B cell (primary cell): ENCODE data around the gene TBC1D32. TPM values are rescaled to one million over a fixed set of nuclear protein-coding genes. Genes with fewer than 3 reads are reported as not detected.

Source experiments
- ATAC-seq: fragments of 200-7000 bp; cut with Tn5 transposase; one replicate; pipeline ENCODE4 v1.10.0; 2021; ENCODE audit warnings: low read depth, mild to moderate bottlenecking, moderate number of reproducible peaks, moderate library complexity
- CTCF ChIA-PET: fragments of 350-600 bp; sonication (Branson Sonifier 250); formaldehyde crosslinking; loops from one replicate; lab custom pipeline; 2021; ENCODE audit warnings: antibody characterized with exemption, inconsistent platforms; lab: Charles Lee
- POLR2A ChIA-PET: fragments of 350-600 bp; sonication (Branson Sonifier 250); formaldehyde crosslinking; loops from one replicate; lab custom pipeline; 2021; ENCODE audit warnings: antibody characterized with exemption; lab: Charles Lee
- DNase-seq: peaks from one replicate; pipeline ENCODE4 v3.0.0; 2013
- H2AFZ ChIP-seq: 2 replicates; pipeline ENCODE4 v1.6.1; 2012; ENCODE audit warnings: mild to moderate bottlenecking, low read depth, low read length; ENCODE audit not compliant: insufficient read depth, poor library complexity, severe bottlenecking
- H3K27ac ChIP-seq, 2 donors: 1 replicate in 1 of 2; 2 replicates in 1 of 2; pipeline ENCODE4 v1.5.1; 2012 to 2013; ENCODE audit warnings: low read length in 2 of 2, mild to moderate bottlenecking in 2 of 2, moderate library complexity in 1 of 2
- H3K27me3 ChIP-seq, 4 experiments: fragments of 200-600 bp in 1 of 4; sonication (generic) in 1 of 4; replicated peaks in 1 of 4; 1 replicate in 2 of 4; 2 replicates in 2 of 4; pipeline versions ENCODE4 v1.6.1 to v1.7.0; 2013 to 2016; ENCODE audit warnings: low read length in 3 of 4, mild to moderate bottlenecking in 2 of 4, mixed read lengths in 1 of 4, moderate library complexity in 1 of 4; ENCODE audit not compliant: insufficient read depth in 4 of 4, control insufficient read depth in 3 of 4; ENCODE audit errors: control extremely low read depth in 1 of 4
- H3K36me3 ChIP-seq, 2 experiments: replicated peaks in 1 of 2; 1 replicate in 1 of 2; 2 replicates in 1 of 2; pipeline versions ENCODE4 v1.6.1 to v1.7.1; 2013; ENCODE audit warnings: low read length in 1 of 2; ENCODE audit not compliant: insufficient read depth in 2 of 2, control insufficient read depth in 1 of 2; ENCODE audit errors: control extremely low read depth in 1 of 2, extremely low read depth in 1 of 2
- H3K4me1 ChIP-seq, 2 donors: fragments of 200-600 bp in 1 of 2; sonication (generic) in 1 of 2; 1 replicate in 1 of 2; 2 replicates in 1 of 2; pipeline versions ENCODE4 v1.5.1 to v1.6.1; 2013 to 2017; ENCODE audit warnings: low read length in 2 of 2; ENCODE audit not compliant: control insufficient read depth in 2 of 2, insufficient read depth in 2 of 2
- H3K4me2 ChIP-seq: replicated peaks from 2 replicates; pipeline ENCODE3; 2012; ENCODE audit warnings: mild to moderate bottlenecking, low read depth, low read length; ENCODE audit not compliant: poor library complexity, severe bottlenecking
- H3K4me3 ChIP-seq, 5 experiments: fragments of 200-600 bp in 1 of 5; sonication (generic) in 1 of 5; 1 replicate in 3 of 5; 2 replicates in 2 of 5; pipeline versions ENCODE4 v1.5.1 to v1.7.0; 2011 to 2016; ENCODE audit warnings: low read length in 4 of 5, mild to moderate bottlenecking in 4 of 5, low read depth in 2 of 5, control low read depth in 1 of 5, moderate library complexity in 1 of 5; ENCODE audit not compliant: insufficient read depth in 1 of 5; ENCODE audit errors: control extremely low read depth in 1 of 5, extremely low read depth in 1 of 5
- H3K79me2 ChIP-seq: fragments of 200-600 bp; sonication (generic); one replicate; pipeline ENCODE4 v1.6.0; 2016; ENCODE audit warnings: low read length; ENCODE audit not compliant: control insufficient read depth, insufficient read depth
- H3K9ac ChIP-seq: fragments of 200-600 bp; sonication (generic); 2 replicates; pipeline ENCODE4 v1.6.1; 2017; ENCODE audit warnings: mild to moderate bottlenecking, low read length, moderate library complexity
- H3K9me3 ChIP-seq, 3 donors: one replicate each; pipeline versions ENCODE4 v1.6.1 to v1.7.1; 2013; ENCODE audit warnings: low read length in 2 of 3; ENCODE audit not compliant: control insufficient read depth in 2 of 3, insufficient read depth in 1 of 3; ENCODE audit errors: control extremely low read depth in 1 of 3
- H4K20me1 ChIP-seq: 2 replicates; pipeline ENCODE4 v1.6.0; 2012; ENCODE audit warnings: mild to moderate bottlenecking, low read length; ENCODE audit not compliant: insufficient read depth, control insufficient read depth, poor library complexity, severe bottlenecking
- H3K27ac Mint-ChIP-seq: one replicate; pipeline ENCODE4 v1.8.0; 2021; ENCODE audit warnings: mixed read lengths
- H3K27me3 Mint-ChIP-seq: one replicate; pipeline ENCODE4 v1.8.0; 2021; ENCODE audit warnings: mixed read lengths
- H3K4me1 Mint-ChIP-seq: one replicate; pipeline ENCODE4 v1.8.0; 2021; ENCODE audit warnings: mixed read lengths
- H3K4me3 Mint-ChIP-seq: one replicate; pipeline ENCODE4 v1.8.0; 2021; ENCODE audit warnings: mixed read lengths
- H3K9me3 Mint-ChIP-seq: one replicate; pipeline ENCODE4 v1.8.0; 2022; ENCODE audit warnings: mixed read lengths; ENCODE audit not compliant: insufficient read depth
- CTCF ChIP-seq: fragments of 200-600 bp; IDR thresholded peaks from one replicate; pipeline ENCODE4 v1.8.0; 2022; ENCODE audit warnings: antibody characterized with exemption, mild to moderate bottlenecking
- EZH2 ChIP-seq: IDR thresholded peaks from 2 replicates; pipeline ENCODE4 v1.6.1; 2012; ENCODE audit warnings: borderline replicate concordance, low read depth, mild to moderate bottlenecking, moderate library complexity, low read length; ENCODE audit not compliant: insufficient read depth, poor library complexity, severe bottlenecking
- WGBS: methylation state at CpG from one replicate; pipeline ENCODE4 v1.1.5; 2013; ENCODE audit warnings: missing lambda C conversion rate; ENCODE audit not compliant: insufficient coverage; 5-methylcytosine and 5-hydroxymethylcytosine counted together
- intact Hi-C: fragments of 100-400 bp; cut with micrococcal nuclease; formaldehyde crosslinking; loops from one replicate; pipeline ENCODE4 v1.10.0; 2022
- polyA plus RNA-seq: library from polyadenylated mRNA; depleted of rRNA; stranded (reverse); fragments of >200 nt; gene quantifications from 2 replicates; pipeline ENCODE4 v1.2.3, GENCODE V29; 2012
- total RNA-seq, 2 donors: library from RNA; stranded (reverse); fragments of 120-200 nt in 1 of 2; gene quantifications; 1 replicate in 1 of 2; 2 replicates in 1 of 2; pipeline versions ENCODE4 v1.2.3 to v1.2.4, GENCODE V29; 2013 to 2022

The TBC1D32 gene
- total and polyA plus RNA-seq, 2 donors (not counting 1 experiment from before 2014, with no cell fraction given) = 9.0 to 20.9 TPM

- DNase-seq = no peak
- peaks cover 0 to 5% (median 0%) of the 10 kb centered on the region in 4 experiments for H3K27me3 ChIP-seq
- no peaks in the 10 kb centered on the region for H3K9me3 ChIP-seq
- POLR2A ChIA-PET = no interaction called here
- H3K9ac ChIP-seq = no peak overlapping the region
- Mint-ChIP-seq H3K4me3 (no peak overlapping the region), H3K4me1 (peaks cover 6% of the 10 kb centered on the region), H3K27me3 (peaks cover 2% of the 10 kb centered on the region), H3K27ac (no peak overlapping the region), H3K9me3 (no peaks in the 10 kb centered on the region)
- no peak for ATAC-seq
- H3K4me3 ChIP-seq = no peak overlapping the region
- no peak overlapping the region for H3K27ac ChIP-seq
- H3K79me2 ChIP-seq = no peaks in the 10 kb centered on the region
- no peak overlapping the region for H2AFZ ChIP-seq
- H3K36me3 ChIP-seq = no peaks in the 10 kb centered on the region
- WGBS = 95% methylated on average over 12 of the region's 12 CpGs
- peaks cover 3 to 4% of the 10 kb centered on the region in 2 donors for H3K4me1 ChIP-seq
- no peak overlapping the region for H3K4me2 ChIP-seq
- H4K20me1 ChIP-seq = no peaks in the 10 kb centered on the region
- intact Hi-C loops = no loop called here
- CTCF ChIA-PET = no interaction called here
- TF ChIP-seq EZH2 (no peak), CTCF (no peak)
Measured at GRCh38 chr6:121339639-121340226, 5.5 kb upstream of the TBC1D32 start.

- Histone ChIP-seq H4K20me1 (no peaks in the 10 kb centered on the region), H3K4me1 (peaks cover 4 to 5% of the 10 kb centered on the region in 2 donors), H3K9me3 (no peaks in the 10 kb centered on the region), H3K9ac (no peak overlapping the region), H3K27ac (no peak overlapping the region), H3K4me2 (no peak overlapping the region), H3K36me3 (no peaks in the 10 kb centered on the region), H3K4me3 (no peak overlapping the region), H2AFZ (no peak overlapping the region), H3K27me3 (peaks cover 0 to 5% (median 0%) of the 10 kb centered on the region in 4 experiments), H3K79me2 (peaks cover 3% of the 10 kb centered on the region)
- Mint-ChIP-seq H3K27ac (no peak overlapping the region), H3K4me1 (peaks cover 13% of the 10 kb centered on the region), H3K9me3 (no peaks in the 10 kb centered on the region), H3K27me3 (peaks cover 2% of the 10 kb centered on the region), H3K4me3 (no peak overlapping the region)
- ATAC-seq (no peak), DNase-seq (no peak)
- intact Hi-C loops = no loop called here
- TF ChIP-seq EZH2 (no peak), CTCF (no peak)
- ChIA-PET POLR2A (no interaction called here), CTCF (no interaction called here)
- no CpG with 5 or more reads among the region's 2 CpGs for WGBS
Measured at GRCh38 chr6:121338956-121339355, 4.7 kb upstream of the TBC1D32 start.
